Measurements from ENCODE around the gene ORC2. TPM values are rescaled to one million over a fixed set of nuclear protein-coding genes. Genes with fewer than 3 reads are reported as not detected.
A peak's percentile ranks its signal among the peaks of the same experiment; 100 is the strongest.
"Not testable (repeated sequence)": the region's sequence is repeated elsewhere in the genome, so short reads cannot be mapped to it uniquely, and the experiment has no call there.

ORC2 gene
- polyA plus RNA-seq, 5 donors: 24.3 to 45.5 (median 39.9) TPM

DNA sequence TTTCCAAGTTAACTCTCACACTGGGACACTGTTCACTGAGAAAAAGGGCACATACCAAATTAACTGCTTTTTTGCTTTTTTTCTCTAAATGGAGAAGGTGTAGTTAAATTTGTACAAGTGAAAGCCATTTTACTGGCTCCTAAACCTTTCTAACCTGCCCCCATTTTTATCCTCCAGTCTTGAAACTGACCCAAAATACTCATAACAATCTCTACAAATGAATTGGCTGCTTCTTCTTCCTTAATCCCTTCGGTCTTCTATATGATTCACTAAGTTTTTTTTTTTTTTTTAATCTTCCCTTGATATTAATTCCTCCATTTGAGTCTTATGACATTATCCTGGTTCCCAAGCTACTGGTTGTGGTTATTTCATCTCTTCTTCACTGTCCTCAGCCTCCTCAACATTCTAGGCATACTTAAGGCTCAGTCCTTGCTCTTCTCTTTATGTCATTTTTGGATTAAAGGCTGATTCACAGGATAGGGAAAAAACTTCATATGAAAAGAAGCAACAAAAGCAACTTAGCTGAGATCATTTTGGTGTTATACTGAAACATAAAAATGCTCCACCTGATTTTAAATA lies 19.8 kb downstream of the ORC2 start:
- no peak for DNase-seq

DNA sequence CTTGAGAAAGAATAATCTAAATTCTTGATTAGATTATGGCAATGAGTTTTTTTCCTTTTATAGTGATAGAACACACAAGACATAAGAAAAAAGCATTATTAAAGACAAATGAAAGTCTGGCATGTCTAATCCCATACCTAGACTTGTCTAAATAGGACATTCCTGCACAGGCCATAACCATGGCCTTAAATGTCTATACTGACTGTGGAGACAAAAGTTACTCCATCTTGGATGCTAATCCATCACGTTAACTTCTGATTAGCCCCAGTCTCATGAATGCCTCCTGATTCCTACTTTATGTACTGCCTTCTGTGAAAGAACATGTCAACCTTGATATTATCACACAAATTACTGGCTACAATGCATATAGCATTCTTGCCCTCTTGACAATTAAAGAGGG lies 23.6 kb downstream of the ORC2 start:
- no peak for DNase-seq

DNA sequence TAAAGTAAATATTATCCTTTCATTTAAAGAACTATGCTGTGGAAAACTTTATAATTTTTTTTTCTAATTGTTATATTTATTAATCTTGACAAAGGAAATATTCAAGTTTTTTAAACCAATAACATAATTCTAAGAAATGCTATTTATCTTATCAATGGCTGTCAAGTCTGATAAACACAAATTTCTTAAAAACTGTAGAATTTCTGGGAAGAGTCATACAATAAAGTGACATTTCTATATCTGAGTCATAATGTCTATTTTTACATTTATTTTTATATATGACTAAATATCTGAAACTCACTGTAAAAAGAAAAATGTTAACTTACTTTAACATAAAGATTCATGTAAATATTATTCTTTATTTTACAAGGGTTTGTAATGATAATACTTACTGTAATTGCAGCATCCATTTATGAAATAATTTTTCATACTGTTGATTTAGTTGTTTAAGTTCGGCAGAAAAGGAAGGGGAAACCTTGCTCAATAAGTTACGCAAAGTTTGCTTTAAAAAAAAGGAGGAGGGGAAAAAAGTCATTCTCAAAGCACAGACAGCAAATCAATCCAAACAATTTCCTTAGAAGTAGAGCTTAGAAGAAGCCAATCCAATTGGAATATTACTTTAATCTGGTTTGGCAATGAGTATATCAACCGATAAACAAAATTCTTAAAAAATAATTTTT lies 32.4 kb downstream of the ORC2 start:
- no peak for DNase-seq

DNA sequence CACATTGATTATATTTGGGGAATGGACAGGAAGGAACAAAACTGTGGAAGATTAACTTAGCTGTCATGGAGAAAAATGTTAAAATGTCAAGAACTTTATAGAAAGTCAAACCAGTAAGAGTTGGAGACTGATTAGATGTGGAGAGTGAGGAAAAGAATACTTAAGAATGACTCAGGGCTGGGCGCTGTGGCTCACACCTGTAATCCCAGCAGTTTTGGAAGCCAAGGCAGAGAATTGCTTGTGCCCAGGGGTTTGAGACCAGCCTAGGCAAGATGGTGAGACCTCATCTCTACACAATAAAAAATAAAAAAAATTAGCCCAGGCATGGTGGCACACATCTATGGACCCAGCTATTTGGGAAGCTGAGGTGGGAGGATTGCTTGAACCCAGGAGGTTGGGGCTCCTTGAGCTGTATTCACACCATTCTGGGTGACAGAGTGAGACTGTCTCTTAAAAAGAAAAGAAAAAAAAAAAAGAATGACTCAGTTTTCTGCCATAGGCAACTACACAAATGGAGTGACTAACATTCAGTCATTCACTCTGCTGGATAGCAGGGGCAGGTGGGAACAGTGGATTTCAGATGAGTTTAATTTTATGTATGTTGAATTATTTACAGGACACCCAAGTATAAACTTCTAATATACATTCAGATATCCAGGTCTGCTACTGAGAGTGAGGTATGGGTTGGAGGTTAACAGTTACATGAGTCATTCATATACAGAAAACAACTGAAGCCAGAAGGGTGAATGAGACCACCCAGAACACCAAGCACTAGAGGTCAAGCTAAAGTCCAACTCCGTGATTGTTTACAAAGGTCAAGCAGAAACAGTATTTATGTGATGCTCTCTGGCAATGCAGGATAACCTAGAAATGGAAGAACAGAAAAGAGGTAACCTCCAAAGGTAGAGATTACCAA lies 33.9 kb downstream of the ORC2 start:
- DNase-seq: no peak

DNA sequence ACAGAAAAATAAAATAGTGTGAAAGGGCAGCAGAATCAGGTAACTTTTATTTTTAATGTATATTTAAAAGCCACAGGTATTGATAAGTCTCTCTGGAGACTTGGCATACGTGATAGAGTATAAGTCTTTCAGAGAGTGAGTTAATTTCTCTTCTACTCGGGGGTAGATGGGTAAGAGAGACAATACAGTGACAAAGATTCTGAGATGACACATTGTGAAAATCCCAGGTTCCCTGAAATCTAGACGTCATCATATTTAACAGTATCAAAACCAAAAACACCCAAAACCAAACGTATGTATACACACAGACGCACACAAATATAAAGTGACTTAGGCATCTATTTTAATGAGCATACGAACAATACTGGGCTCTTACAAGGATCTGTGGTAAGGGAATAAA lies 41.0 kb downstream of the ORC2 start:
- DNase-seq: no peak

DNA sequence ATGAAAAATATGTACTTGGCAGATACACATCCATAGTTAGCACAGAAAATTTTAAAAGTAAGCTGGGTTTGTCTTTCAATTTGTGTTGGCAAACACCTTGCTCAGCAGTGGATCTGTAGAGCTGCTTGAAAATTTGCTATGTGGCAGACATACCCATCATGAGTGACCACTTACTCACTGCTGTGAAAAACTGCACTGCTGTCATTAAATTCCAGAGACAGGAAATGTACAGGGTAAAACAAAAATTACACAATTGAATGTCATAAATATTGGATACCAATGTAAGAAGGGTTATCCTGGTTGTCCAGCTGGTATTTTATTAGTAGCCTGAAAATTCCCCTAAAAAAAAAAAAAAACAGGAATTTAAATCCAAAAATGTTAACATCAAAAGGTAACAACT lies 49.8 kb downstream of the ORC2 start:
- no peak for DNase-seq

DNA sequence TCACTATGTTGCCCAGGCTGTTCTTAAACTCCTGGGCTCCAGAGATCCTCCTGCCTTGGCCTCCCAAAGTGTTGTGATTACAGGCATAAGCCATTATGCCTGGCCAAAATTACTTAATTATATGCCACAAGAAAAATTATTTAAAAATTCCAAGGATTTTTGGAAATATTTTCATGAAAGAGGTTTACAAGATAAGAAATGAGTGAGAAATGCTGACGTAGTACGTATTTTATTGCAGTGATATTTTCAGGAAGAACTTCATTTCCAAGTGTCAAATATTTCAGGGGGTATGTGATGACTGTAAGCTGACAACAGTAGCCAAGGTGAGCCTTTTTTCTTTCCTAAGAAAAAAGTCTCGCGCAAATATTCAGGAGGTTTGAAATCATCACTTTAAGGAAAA lies 53.5 kb downstream of the ORC2 start:
- DNase-seq: no peak

DNA sequence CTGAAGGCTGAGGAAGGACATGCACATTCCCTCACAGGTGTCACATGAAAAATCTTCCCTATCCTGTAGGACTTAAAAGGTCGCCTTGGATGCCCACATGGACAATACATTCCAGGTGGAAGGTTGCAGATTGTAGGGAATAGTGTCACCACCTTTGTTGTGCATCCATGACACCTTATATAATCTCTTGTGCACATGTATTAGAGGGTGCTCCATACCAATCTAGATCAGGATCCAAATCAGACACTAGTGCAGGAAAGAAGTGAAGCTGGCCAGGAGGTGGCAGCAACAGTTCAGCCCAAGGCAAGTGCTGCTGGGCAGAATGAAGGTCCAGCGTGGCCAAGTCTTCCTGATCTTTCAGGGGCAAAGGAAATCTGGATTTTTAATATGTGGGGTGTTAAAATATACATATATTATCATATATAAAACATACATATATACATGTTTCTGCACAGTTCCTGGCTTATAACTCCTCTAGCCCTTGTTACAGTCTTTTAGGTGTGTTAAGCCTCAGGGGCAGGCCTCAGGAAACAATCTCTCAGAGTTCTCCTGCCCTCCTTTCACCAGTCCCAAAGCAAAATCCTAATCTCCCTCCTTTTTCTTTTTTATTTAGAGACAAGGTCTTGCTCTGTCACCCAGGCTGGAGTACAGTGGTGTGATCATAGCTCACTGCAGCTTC lies 57.7 kb downstream of the ORC2 start:
- DNase-seq: peak; percentile 32 to 52

DNA sequence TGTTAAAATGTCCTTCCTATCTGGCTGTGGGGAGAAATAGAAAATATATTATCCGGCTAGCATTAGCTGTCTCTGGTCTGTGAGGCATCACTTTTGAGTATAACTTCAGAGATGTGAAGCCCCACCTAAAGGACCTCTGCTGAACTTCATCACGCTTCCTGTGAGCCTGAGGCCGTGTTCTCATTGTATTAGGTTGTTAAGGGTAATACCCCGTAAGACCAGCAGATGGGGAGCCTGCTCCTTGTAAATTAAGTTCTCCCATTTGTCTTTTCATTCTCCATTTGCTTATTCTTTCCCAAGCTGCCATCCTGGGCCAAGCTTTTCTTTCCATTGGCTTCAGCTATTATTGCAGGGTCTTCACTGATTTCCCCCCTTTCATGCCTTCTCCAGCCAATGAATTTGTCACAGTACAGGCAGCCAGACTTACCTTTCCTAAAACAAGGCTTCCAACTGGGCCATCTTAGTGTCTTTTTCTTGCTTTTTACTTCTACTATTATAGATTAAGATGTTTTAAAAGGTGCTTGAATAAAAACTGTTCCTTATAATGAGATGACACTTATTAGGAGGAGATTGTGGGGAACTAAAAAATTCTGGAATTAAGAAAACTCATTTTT lies 61.9 kb downstream of the ORC2 start:
- peak; percentile 16 to 61 for DNase-seq

DNA sequence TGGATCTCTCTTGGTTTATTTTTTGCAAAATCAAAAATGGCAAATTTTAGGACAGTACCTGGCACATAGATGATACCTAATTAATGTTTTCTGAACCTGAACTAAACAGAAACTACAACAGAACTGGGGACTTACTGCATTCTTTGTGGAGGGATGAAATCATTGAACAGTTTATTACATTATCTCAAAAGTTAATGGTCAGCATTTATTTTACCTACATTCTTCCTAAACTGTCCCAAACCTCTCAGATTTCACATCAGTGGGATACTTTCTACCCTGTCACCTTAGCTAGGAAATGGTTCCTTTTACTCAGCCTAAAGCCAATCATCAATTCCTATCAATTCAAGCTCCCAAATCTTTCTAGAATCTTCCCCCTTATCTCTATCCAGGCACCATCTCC lies 64.0 kb downstream of the ORC2 start:
- DNase-seq: no peak

DNA sequence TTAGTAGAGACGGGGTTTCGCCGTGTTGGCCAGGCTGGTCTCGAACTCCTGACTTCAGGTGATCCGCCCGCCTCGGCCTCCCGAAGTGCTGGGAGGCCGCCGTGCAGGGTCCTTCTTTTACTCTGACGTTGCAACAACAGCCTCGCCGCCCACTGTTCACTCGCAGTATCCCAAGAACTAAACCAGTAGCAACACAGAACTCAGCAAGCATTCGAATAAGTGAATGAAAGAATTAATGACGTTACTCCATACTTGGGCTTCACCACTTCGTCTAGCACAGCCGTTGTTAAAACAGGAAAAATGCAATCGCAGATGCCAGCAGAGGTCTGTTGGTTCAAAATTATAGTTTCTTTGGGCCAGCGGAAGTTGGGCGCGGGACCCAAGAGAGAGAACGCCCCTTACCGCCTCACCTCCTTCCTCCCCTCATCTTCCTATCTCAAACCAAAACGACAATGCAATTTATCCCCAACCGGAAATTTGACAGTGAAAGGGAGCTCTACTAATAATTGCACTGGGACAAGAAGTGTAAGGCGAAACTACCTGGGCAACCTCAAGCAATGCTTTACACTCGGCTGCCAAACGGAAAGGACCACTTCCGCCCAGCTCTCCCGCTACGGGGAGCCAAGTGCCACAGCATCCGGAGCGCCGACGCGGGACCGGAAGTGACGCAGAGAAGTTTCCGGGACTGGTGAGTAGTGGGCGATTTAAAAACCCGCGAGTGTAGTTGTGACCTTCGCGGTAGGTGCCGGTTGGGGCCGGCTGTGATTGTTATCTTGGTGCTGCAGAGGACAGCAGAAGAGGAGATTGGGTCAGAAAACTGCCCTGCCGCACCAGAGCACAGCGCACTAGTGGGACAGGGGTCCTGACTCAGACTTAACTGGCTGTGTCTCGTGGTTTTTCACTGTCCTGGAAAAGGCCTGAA lies 74.5 kb downstream of the ORC2 start, which contains the start of the genes NIF3L1 and PPIL3:
Gene NIF3L1, plus strand, starts transcription at position 668 of the 922 bp plus-strand sequence. CDS start 2,573 bp downstream, outside the sequence.
Gene PPIL3, minus strand, starts transcription at position 374 of the 922 bp plus-strand sequence. CDS start 1,462 bp downstream, outside the sequence.
- DNase-seq: peak; percentile 95 to 97

DNA sequence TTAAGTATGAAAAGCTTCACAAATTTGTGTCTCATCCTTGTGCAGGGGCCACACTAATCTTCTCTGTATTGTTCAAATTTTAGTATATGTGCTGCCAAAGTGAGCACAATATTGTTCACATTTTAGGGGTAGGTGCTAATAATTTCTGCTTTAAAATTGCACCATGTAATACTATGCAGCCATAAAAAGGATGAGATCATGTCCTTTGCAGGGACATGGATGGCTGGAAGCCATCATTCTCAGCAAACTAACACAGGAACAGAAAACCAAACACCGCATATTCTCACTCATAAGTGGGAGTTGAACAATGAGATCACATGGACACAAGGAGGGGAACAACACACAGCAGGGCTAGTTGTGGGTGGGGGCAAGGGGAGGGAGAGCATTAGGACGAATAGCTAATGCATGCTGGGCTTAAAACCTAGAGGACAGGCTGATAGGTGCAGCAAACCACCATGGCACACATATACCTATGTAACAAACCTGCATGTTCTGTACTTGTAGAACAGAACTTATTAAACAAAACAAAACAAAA lies 81.7 kb downstream of the ORC2 start:
- not testable (repeated sequence) for DNase-seq

DNA sequence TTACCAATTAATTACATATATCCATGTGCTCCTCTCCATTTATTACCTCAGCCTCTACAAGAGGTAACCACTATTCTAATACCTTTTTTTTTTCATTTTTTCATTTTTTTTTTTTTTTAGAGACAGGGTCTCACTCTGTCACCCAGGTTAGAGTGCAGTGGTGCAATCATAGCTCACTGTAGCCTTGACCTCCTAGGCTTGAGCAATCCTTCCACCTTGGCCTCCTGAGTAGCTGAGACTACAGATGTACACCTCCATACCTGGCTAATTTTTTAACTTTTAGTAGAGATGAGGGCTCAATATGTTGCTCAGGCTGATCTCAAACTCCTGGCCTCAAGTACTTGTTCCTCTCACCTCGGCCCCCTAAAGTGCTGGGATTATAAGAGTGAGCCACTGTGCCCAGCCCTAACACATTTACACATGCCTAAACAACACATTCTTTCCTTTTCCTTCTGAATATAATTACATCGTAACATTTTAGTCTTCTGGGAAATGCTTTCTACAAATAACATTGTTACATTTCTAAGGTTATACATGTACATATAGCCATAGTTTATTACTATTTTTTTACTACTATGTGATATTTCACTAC lies 85.1 kb downstream of the ORC2 start:
- DNase-seq: no peak

DNA sequence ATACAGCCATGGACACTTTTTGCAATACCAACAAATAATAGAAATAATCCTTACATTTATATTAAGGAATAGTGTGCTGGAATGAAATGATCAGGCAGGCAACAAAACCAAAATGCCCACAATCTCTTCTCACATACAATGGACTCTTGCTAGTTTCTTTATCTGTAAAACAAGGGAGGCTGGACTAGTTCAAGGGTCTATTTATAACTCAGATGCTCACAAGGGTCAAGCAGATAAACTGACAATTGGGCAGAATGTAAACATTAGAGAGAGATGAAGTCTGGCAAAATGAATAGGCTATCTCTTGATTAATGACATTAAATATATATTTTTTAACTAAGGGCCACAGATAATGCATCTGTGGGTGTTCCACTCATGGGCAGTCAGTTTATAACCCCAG lies 86.0 kb downstream of the ORC2 start:
- DNase-seq: no peak

DNA sequence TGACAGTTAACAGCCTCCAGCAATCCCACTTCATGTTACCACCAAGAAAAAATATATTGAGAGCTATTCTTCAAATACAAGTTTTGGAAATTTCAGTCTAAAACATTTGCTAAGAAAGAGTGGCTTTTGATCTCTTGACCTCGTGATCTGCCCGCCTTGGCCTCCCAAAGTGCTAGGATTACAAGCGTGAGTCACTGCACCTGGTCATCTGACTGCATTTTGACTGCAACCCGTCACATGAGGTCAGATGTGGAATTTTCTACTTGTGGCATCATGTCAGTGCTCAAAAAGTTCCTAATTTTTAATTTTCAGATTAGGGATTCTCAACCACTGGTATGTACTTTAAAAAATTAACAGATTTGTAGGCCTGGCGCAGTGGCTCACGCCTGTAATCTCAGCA lies 89.9 kb downstream of the ORC2 start:
- DNase-seq: no peak

DNA sequence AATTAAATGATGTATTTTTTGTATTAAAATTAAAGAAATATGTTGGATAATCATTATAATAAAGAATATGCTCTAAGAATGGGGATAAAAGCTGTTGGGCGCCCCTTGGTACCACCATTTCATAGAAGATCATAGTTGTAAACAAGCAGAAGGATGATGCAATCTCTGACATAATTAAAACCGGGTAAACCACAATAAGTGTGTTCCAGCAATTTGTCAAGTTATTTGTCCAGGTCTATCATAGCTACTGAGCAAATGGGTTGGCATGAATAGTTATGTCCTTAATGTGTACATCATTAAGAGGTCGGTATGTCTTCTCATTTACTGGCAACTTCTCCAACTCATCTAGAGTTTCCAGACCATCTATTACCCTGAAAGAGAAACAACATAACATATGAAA lies 92.3 kb downstream of the ORC2 start:
- no peak for DNase-seq

DNA sequence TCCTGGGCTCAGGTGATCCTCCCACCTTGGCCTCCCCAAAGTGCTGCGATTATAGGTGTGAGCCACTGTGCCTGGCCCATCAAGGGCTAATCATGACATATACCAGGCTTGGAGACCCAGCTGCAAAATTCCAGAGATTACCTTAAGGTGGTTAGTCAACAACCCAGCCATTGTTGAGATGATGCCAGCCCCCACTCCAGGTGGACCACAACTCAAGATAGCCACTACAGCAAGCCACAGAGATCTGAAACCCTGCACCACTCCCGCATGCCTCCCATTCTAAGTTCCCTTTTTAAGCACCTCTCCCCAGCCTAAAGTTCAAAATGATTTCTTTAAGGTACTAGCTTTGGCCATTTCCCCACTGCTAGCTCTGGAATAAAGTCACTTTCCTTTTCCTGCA lies 94.4 kb downstream of the ORC2 start:
- DNase-seq: no peak

DNA sequence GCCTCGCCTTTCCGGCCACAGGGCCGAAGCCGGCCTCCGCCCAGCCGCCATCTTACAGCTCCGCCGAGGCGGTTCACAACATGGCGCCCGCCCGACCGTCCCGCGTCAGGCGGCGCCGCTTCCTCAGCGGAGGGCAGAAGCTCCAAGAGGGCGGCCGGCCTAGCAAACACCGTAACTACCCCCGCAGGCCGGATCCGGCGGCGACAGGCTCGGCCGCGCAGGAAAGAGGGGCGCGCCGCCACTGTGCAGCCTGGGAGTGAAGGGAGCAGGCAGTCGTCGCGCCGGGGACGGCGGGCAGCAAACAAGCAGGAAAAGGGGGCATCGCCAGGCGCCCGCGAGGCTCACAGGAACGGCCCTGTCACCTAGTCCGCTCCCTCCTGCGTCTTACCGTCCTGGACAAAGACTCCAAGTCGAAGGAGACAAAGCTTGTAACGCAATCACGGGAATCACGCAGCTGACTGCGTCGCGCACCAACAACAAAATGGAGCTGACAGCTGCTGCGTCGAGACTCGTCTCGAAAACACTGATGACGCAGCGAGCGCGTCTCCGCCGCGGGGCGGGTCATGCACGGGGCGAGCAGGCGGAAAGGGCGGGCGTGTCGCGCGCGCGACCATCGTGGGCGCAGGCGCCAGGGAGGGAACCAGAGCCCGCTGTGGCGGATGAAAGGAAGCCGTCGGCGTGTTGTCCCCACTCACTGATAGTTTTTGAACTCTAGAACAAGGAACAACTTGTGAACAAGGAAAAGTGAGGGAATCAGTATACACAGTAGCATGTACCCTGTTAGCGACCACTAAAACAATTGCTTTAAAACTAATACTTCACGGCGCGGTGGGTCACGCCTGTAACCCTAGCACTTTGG lies 99.1 kb downstream of the ORC2 start, which contains the start of gene CLK1:
Gene CLK1, minus strand, starts transcription at position 483 of the 859 bp plus-strand sequence. CDS start 2,796 bp downstream, outside the sequence.
- peak; percentile 98 for DNase-seq

DNA sequence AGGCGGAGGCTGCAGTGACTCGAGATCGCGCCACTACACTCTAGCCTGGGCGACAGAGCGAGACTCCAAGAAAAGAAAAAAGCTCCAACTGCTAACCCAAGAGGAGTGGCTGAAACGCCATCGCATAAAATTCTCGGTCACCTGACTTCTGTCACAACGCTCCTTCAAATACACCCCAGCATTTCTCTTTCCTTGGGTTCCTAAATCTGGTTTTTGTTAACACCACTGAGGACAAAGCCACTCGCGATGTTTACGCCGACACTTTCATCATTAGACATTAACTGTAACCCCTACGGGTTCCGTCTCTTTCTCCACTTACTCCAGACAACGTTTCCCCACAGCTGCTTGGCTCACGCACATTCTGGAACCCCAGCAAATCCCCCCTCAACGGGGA lies 99.7 kb downstream of the ORC2 start:
- no peak for DNase-seq
